Activated B cell treated with CpG ODN at 0.5 μM for 24 hours (primary cell): ENCODE measurements around the gene MBOAT7. TPM values are rescaled to one million over a fixed set of nuclear protein-coding genes. Genes with fewer than 3 reads are reported as not detected.
A peak's percentile ranks its signal among the peaks of the same experiment; 100 is the strongest.

Experiments used
- ATAC-seq: fragments of 200-7000 bp; cut with Tn5 transposase; one replicate; pipeline ENCODE4 v1.10.0; 2021; ENCODE audit warnings: low read depth, mild to moderate bottlenecking, moderate library complexity
- CTCF ChIA-PET: fragments of 350-600 bp; sonication (Branson Sonifier 250); formaldehyde crosslinking; loops from one replicate; lab custom pipeline; 2021; ENCODE audit warnings: antibody characterized with exemption; lab: Charles Lee
- POLR2A ChIA-PET: fragments of 350-600 bp; sonication (Branson Sonifier 250); formaldehyde crosslinking; loops from one replicate; lab custom pipeline; 2021; ENCODE audit warnings: antibody characterized with exemption; lab: Charles Lee
- DNase-seq: peaks from one replicate; pipeline ENCODE4 v3.0.0; 2022
- H3K27ac Mint-ChIP-seq: one replicate; pipeline ENCODE4 v1.8.0; 2020; ENCODE audit warnings: mixed read lengths
- H3K27me3 Mint-ChIP-seq: one replicate; pipeline ENCODE4 v1.8.0; 2021; ENCODE audit warnings: mixed read lengths
- H3K36me3 Mint-ChIP-seq: one replicate; pipeline ENCODE4 v1.8.0; 2021; ENCODE audit warnings: low read depth, mixed read lengths
- H3K4me1 Mint-ChIP-seq: one replicate; pipeline ENCODE4 v1.8.0; 2021; ENCODE audit warnings: mixed read lengths
- H3K4me3 Mint-ChIP-seq: one replicate; pipeline ENCODE4 v1.8.0; 2020; ENCODE audit warnings: mild to moderate bottlenecking, mixed read lengths
- H3K9me3 Mint-ChIP-seq: one replicate; pipeline ENCODE4 v1.8.0; 2020; ENCODE audit warnings: mixed read lengths
- intact Hi-C: fragments of 100-400 bp; cut with micrococcal nuclease; formaldehyde crosslinking; loops from one replicate; pipeline ENCODE4 v1.15.1; 2024
- total RNA-seq: library from RNA; stranded (reverse); gene quantifications from 2 replicates; pipeline ENCODE4 v1.2.3, GENCODE V29; 2022
- TF ChIP-seq, protein P1 (sequence below): fragments of 200-600 bp; IDR thresholded peaks from one replicate; pipeline ENCODE4 v1.8.0; 2022; ENCODE audit warnings: antibody characterized with exemption, mild to moderate bottlenecking

The MBOAT7 gene
- total RNA-seq, 1 donor from 2014 or later = 21.4 TPM

DNA sequence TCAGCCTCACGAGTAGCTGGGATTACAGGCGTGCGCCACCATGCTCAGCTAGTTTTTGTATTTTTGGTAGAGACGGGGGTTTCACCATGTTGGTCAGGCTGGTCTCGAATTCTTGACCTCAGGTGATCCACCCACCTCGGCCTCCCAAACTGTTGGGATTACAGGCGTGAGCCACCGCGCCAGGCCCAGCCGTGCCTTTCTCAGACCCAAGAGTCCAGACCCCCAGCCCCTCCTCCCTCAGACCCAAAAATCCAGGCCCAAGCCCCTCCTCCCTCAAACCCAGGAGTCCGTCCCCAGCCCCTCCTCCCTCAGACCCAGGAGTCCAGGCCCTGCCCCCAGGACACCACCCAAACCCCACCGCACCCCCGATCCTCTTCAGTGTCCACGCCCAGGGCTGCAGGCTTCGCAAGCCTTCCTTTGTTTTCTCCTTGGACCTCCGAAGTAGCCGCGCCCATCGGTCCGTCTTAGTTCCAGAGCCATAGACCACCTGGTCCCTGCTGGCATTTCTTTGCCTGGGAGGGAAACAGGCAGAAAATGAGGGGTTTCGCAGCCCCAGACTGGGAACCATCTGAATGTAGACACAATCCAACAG lies 20.1 kb downstream of the MBOAT7 start:
- Mint-ChIP-seq H3K4me1 (peaks cover 25% of the 10 kb centered on the region), H3K27ac (no peak overlapping the region), H3K4me3 (no peak overlapping the region), H3K27me3 (peaks cover 14% of the 10 kb centered on the region), H3K36me3 (no peaks in the 10 kb centered on the region), H3K9me3 (no peaks in the 10 kb centered on the region)
- ChIA-PET CTCF (interaction anchor here (0.9 to 2.0 kb wide), 3 partner anchors 10 to 63 kb away, joined by 3 to 9 read pairs (median 5); partner anchors contain the start of genes LENG1 and MBOAT7), POLR2A (interaction anchor here (0.7 to 1.1 kb wide), 2 partner anchors 21 to 31 kb away, joined by 3 to 8 read pairs; partner anchors contain the start of gene RPS9)
- TF ChIP-seq, protein P1, sequence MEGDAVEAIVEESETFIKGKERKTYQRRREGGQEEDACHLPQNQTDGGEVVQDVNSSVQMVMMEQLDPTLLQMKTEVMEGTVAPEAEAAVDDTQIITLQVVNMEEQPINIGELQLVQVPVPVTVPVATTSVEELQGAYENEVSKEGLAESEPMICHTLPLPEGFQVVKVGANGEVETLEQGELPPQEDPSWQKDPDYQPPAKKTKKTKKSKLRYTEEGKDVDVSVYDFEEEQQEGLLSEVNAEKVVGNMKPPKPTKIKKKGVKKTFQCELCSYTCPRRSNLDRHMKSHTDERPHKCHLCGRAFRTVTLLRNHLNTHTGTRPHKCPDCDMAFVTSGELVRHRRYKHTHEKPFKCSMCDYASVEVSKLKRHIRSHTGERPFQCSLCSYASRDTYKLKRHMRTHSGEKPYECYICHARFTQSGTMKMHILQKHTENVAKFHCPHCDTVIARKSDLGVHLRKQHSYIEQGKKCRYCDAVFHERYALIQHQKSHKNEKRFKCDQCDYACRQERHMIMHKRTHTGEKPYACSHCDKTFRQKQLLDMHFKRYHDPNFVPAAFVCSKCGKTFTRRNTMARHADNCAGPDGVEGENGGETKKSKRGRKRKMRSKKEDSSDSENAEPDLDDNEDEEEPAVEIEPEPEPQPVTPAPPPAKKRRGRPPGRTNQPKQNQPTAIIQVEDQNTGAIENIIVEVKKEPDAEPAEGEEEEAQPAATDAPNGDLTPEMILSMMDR = no peak
- DNase-seq (no peak), ATAC-seq (no peak)
- intact Hi-C loops = loop anchor here (2.0 to 10.0 kb wide), 2 partner anchors 126 to 222 kb away; no protein-coding TSS in a partner anchor

DNA sequence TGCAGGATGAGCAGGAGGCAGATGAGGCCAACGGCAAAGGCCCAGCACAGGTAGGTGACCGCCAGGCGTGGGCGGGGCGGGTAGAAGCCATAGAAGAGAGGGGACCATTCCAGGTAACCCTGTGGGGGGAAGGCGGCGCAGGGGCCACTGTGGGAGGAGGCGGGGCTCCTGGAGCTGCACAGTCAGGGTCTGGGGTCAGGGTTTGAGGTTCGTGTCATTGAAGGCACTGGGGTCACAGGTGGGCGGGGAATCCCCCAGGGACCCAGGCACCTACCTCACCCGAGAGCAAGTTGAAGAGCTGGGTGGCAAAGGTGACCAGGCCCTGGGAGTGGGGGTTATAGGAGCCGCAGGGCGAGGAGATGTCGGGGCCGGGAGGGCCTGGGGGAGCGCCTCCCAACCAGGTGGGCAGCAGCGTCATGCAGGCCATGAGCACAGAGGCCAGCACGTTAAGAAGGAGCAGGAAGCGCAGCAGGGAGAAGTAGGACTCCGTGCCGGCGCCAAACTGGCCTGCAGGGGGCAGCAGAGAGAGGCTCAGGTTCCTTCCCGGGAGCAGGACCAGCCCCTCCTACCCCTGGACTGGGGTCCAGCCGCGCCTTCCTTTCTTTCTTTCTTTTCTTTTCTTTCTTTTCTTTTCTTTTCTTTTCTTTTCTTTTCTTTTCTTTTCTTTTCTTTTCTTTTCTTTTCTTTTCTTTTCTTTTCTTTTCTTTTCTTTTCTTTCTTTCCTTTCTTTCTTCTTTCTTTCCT lies 21.0 kb downstream of the MBOAT7 start:
- intact Hi-C loops = loop anchor here (1.0 to 10.0 kb wide), 5 partner anchors 63 to 222 kb away; no protein-coding TSS in a partner anchor
- DNase-seq (peak; percentile 85), ATAC-seq (peak; percentile 89)
- TF ChIP-seq, protein P1 = peak; percentile 71
- Mint-ChIP-seq H3K27ac (no peak overlapping the region), H3K4me3 (no peak overlapping the region), H3K9me3 (no peaks in the 10 kb centered on the region), H3K4me1 (peaks cover 24% of the 10 kb centered on the region), H3K27me3 (peaks cover 17% of the 10 kb centered on the region), H3K36me3 (no peaks in the 10 kb centered on the region)
- ChIA-PET POLR2A (no interaction called here), CTCF (interaction anchor here (1.0 to 2.3 kb wide), 4 partner anchors 9 to 98 kb away, joined by 3 to 13 read pairs (median 4); partner anchors contain the start of genes LENG1, MBOAT7 and TSEN34)

DNA sequence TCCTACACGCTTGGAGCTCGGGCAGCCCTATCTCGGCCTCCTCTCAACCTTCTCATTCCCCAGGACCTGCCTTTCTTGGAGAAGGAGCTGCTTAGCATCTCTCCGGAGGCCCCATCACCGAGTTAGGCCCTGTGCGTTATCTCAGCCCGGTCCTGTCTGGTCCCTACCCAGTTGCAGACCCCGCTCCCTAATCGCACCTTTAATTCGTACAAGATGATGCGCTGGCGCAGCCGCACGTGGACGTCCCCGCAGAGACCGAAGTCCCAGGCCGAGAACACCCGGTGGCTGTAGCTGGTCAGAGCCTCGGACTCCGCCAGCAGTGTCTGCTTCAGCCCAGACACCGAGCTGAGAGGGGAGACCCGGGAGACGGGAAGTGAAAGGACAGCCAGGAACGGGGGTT lies 24.2 kb downstream of the MBOAT7 start:
- POLR2A ChIA-PET = interaction anchor here (0.7 to 1.0 kb wide), 2 partner anchors 24 to 28 kb away, joined by 3 to 4 read pairs; partner anchors contain the start of genes CNOT3 and MBOAT7
- CTCF ChIA-PET = no interaction called here
- H3K27ac Mint-ChIP-seq = no peak overlapping the region
- ATAC-seq (no peak), DNase-seq (no peak)
- no peak overlapping the region for H3K4me3 Mint-ChIP-seq
- intact Hi-C loops = loop anchor here (10.0 kb wide), 1 partner anchor 130 kb away; no protein-coding TSS in a partner anchor
- TF ChIP-seq, protein P1 = no peak
- H3K4me1 Mint-ChIP-seq = peaks cover 39% of the 10 kb centered on the region
- H3K36me3 Mint-ChIP-seq = peaks cover 1% of the 10 kb centered on the region
- H3K9me3 Mint-ChIP-seq = no peaks in the 10 kb centered on the region
- H3K27me3 Mint-ChIP-seq = peaks cover 19% of the 10 kb centered on the region

DNA sequence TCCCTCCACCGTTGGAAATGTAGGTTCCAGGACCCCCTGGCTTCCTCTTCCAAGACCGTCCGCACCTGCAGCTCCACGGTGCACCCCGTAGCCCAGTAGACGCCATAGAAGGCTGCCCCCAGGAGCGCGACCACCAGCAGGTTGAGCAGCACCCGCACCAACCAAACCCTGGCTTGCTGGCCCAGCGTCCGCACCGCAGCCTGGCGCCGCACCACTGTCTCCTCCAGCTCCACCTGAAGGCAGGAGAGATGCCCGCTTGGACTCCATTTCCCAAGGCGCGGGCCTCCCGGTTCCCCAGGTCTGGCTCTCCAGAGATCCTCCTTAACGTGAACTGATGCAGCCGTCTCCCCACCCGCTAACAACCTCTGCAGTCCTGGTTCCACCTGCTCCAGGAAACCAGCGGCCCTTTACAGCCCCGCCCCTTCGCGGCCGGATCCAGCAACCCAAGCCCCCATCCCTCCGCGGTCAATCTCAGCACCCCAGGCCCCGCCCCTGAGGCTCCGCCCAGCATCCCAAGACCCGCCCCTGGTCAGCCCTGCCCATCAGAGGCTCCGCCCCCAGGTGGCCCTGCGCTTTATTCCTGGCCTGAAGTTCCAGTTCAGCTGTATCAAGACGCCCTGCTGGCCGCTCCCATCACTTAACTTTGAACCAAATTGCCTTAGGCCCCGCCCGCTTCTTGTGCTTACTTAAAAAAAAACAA lies 24.9 kb downstream of the MBOAT7 start:
- DNase-seq (no peak), ATAC-seq (no peak)
- intact Hi-C loops = loop anchor here (10.0 kb wide), 1 partner anchor 130 kb away; no protein-coding TSS in a partner anchor
- Mint-ChIP-seq H3K36me3 (peaks cover 4% of the 10 kb centered on the region), H3K27me3 (peaks cover 19% of the 10 kb centered on the region), H3K9me3 (no peaks in the 10 kb centered on the region), H3K27ac (no peak overlapping the region), H3K4me3 (no peak overlapping the region), H3K4me1 (peaks cover 46% of the 10 kb centered on the region)
- TF ChIP-seq, protein P1 = no peak
- ChIA-PET POLR2A (interaction anchor here (0.7 kb wide), 1 partner anchor 25 kb away, joined by 4 read pairs; the partner anchor contains the start of gene MBOAT7), CTCF (no interaction called here)
